HG03159 (cell line): ENCODE measurements around the gene ANKDD1B.

Experiments used
- ATAC-seq: cut with Tn5 transposase; IDR thresholded peaks from one replicate; pipeline ENCODE4 v1.9.1; 2021; ENCODE audit warnings: mild to moderate bottlenecking, moderate library complexity; ENCODE audit not compliant: unreplicated experiment

The ANKDD1B gene

GRCh38 chr5:75616371-75616881 lies 5.2 kb downstream of the ANKDD1B start:
- ATAC-seq = no peak

GRCh38 chr5:75616971-75617621 lies 5.8 kb downstream of the ANKDD1B start:
- ATAC-seq = no peak

GRCh38 chr5:75617736-75618352 lies 6.6 kb downstream of the ANKDD1B start:
- ATAC-seq = no peak

GRCh38 chr5:75620184-75620959 lies 9.1 kb downstream of the ANKDD1B start:
- no peak for ATAC-seq

GRCh38 chr5:75622564-75622963 lies 11.3 kb downstream of the ANKDD1B start:
- no peak for ATAC-seq

GRCh38 chr5:75623846-75624245 lies 12.6 kb downstream of the ANKDD1B start:
- ATAC-seq = no peak

GRCh38 chr5:75626959-75627358 lies 15.7 kb downstream of the ANKDD1B start:
- no peak for ATAC-seq

GRCh38 chr5:75627801-75628200 lies 16.5 kb downstream of the ANKDD1B start:
- no peak for ATAC-seq

GRCh38 chr5:75630875-75631274 lies 19.6 kb downstream of the ANKDD1B start:
- no peak for ATAC-seq

GRCh38 chr5:75632321-75632720 lies 21.1 kb downstream of the ANKDD1B start:
- ATAC-seq = no peak

- ATAC-seq = no peak
Observed at GRCh38 chr5:75637949-75638348, 26.7 kb downstream of the ANKDD1B start.

- no peak for ATAC-seq
Observed at GRCh38 chr5:75639535-75640311, 28.5 kb downstream of the ANKDD1B start.

- ATAC-seq = no peak
Observed at GRCh38 chr5:75640395-75640794, 29.1 kb downstream of the ANKDD1B start.

GRCh38 chr5:75640826-75641225 lies 29.6 kb downstream of the ANKDD1B start:
- ATAC-seq = no peak

GRCh38 chr5:75648712-75649111 lies 37.5 kb downstream of the ANKDD1B start:
- peak; percentile 56 for ATAC-seq

GRCh38 chr5:75651575-75652238 lies 40.5 kb downstream of the ANKDD1B start:
- no peak for ATAC-seq

GRCh38 chr5:75653521-75653920 lies 42.3 kb downstream of the ANKDD1B start:
- ATAC-seq = no peak

- ATAC-seq = no peak
Observed at GRCh38 chr5:75654693-75655295, 43.5 kb downstream of the ANKDD1B start.

- no peak for ATAC-seq
Observed at GRCh38 chr5:75656311-75657003, 45.2 kb downstream of the ANKDD1B start.
